ENCODE data around the gene TAGLN2.

DNA sequence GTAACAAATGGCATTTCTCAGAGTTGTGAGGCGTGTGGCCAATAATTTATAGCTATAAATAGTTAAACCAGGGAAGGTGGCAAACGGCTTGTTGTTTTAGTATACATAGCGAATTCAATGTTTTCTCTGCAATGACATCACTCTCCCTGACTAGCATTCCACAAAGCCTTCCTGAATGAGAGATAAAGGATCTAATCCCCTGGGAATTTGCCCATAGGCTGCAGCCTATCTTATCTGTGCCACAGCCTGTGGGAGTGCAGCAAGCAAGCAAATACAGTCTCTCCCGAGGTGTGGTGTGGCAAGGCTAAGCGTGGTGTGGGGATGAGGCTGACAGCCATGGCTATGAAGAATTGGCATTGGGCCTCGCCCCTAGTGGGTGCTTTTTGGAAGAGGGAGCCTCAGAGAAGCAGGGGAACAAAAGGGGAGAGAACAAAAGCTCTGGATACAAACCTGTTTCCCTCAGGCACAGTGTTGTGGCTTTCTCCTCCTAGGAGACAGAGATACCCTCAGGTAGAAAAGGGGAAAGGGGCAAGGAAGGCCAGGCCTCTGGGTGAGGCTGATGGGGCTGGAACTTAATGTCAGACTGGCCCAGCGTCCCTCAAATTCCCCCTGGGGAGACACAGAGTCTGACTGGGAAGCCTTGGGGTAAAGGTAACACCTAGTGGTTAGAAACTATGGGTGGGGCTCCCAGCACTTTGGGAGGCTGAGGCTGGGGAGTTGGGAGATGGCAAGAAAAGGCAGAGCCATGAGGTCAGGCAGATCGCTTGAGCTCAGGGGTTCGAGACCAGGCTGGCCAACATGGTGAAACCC is 8.9 kb downstream of the TAGLN2 start:
- TF ChIP-seq, protein P1, sequence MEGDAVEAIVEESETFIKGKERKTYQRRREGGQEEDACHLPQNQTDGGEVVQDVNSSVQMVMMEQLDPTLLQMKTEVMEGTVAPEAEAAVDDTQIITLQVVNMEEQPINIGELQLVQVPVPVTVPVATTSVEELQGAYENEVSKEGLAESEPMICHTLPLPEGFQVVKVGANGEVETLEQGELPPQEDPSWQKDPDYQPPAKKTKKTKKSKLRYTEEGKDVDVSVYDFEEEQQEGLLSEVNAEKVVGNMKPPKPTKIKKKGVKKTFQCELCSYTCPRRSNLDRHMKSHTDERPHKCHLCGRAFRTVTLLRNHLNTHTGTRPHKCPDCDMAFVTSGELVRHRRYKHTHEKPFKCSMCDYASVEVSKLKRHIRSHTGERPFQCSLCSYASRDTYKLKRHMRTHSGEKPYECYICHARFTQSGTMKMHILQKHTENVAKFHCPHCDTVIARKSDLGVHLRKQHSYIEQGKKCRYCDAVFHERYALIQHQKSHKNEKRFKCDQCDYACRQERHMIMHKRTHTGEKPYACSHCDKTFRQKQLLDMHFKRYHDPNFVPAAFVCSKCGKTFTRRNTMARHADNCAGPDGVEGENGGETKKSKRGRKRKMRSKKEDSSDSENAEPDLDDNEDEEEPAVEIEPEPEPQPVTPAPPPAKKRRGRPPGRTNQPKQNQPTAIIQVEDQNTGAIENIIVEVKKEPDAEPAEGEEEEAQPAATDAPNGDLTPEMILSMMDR (IDR thresholded peaks at IDR 0.05; ENCODE audit: insufficient read depth, low read length), result no peak
- TF ChIP-seq POLR2AphosphoS5 (IDR thresholded peaks at IDR 0.05; ENCODE audit: low read depth), result peak; percentile 41; the same call in 1 of the 2 replicates
